HEK293T (cell line): ENCODE measurements around the gene LAMC1.

Source experiments
- ARNT ChIP-seq: fragments of 450-650 bp; IDR thresholded peaks from 2 replicates; pipeline ENCODE4 v1.6.1; 2017; ENCODE audit warnings: mild to moderate bottlenecking
- FOXA1 ChIP-seq: fragments of 450-650 bp; IDR thresholded peaks from 2 replicates; pipeline ENCODE4 v1.6.1; 2016; ENCODE audit warnings: mild to moderate bottlenecking
- FOXK2 ChIP-seq: fragments of 450-650 bp; IDR thresholded peaks from 2 replicates; pipeline ENCODE4 v1.6.1; 2016; ENCODE audit warnings: mild to moderate bottlenecking
- L3MBTL2 ChIP-seq: fragments of 450-650 bp; conservative IDR thresholded peaks from 2 replicates; pipeline ENCODE4 v1.6.1; 2016; ENCODE audit warnings: mild to moderate bottlenecking

GRCh38 chr1:183168308-183168707 is 145.1 kb downstream of the LAMC1 start:
- TF ChIP-seq L3MBTL2, result no peak
- no peak for TF ChIP-seq FOXA1
- no peak for TF ChIP-seq FOXK2
- TF ChIP-seq ARNT, result no peak
